HT-29 (cell line): ENCODE results near the gene DYRK3. TPM values are rescaled to one million over a fixed set of nuclear protein-coding genes. Genes with fewer than 3 reads are reported as not detected.

Experiments used
- DNase-seq: peaks from one replicate; pipeline ENCODE4 v3.0.0-alpha.2; 2015; ENCODE audit warnings: low spot score
- total RNA-seq: library from RNA; depleted of rRNA; stranded (reverse); fragments of >200 nt; shearing (Covaris generic); gene quantifications from 2 replicates; pipeline ENCODE4 v1.2.3, GENCODE V29; 2014

The DYRK3 gene
- total RNA-seq, 1 experiment from 2014 or later: 0.36 TPM

DNA sequence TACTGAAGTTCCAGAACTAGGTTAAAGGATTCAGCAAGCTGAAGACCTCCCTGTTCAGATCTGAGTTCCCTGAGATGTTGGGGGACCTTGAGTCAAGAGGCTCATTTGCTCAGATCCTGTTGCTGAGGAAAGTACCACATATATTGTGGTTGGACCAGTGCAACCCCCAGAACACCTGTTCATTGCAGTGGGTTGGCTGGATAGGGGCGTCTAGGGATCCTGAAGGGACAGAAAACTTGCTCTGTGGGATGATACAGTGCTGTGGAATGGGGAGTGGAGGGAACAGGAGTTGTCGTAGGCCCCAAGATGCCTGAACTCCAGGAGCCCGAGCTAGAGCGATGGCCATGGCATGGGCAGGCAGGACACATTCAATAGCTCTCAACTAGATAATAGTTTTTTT lies 24.8 kb downstream of the DYRK3 start:
- DNase-seq: no peak

DNA sequence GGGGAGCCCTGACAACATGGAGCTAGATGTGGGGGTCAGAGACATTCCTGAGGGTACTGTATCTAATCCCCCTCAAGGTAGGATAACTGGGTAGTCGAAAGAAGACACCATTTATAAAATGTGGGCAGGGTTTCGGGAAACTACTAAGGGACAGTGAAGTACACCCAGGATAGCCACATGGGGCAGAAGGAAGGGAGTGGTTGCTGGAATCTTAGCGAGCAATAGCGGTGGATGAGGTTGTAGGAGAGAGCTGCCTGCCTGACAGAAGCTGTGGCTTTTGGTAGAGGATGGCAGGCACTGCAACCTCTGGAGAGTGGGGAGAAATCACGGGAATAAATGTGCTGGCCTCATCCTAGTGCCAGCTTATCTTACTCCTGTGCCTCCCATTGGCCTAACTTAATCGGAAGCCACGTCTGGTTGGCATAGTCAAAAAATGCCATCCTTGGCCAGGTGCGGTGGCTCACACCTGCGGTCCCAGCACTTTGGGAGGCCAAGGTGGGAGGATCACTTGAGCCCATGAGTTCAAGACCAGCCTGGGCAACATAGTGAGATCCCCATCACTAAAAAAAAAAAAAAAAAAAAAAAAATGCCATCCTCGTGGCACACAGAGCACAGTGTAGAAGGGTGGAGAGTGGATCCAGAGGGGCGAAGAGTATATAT lies 26.0 kb downstream of the DYRK3 start:
- no peak for DNase-seq

DNA sequence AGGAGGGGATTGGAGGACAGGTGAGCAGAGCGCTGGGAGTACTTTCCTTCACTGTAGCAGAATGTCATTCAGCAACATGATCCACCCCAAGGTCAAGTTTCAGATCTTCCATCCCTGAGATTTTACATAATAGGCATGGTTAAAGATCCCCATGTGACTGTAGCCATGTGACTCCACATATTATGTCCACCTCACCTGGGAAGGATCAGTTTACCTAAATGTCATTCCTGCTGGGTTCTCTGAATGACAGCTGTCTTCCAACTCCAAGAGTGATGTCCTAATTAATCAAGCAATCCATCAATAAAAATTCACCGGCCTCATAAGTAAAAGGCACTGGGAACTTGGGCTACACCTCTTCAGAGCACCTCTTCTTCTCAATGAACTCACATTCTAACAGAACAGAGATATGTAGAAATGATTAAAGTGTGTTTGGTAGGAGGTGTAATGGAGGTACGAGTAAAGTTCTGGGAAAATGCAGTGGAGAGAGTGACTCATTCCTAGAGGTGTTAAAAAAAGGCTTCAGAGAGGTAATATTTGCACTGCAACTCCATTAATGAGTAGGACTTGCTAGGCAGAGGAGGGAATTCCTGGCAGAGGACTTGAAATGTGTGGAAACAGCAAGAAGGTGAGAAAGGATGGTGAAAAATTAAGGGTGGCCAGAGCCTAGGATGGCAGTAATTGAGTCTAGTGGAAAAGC lies 27.2 kb downstream of the DYRK3 start:
- no peak for DNase-seq

DNA sequence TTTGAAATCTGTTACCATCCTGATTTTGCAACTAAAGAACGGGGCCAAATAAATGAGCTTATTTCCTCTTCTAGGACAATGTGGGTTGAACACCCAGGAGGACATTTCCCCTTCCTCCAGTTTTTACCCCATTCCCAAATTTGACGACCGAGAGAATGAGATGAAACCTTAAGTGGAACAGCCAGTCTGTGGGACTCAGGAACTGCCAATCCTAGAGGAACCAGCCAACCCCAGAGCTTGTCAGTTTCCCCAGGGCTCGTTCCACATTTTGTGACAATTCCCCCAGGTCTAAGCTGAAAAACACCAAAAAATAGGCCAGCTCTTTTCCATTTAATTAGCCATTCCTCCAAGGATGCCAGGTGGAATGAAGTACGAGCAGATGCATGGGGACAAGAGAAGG lies 28.0 kb downstream of the DYRK3 start:
- DNase-seq: no peak

DNA sequence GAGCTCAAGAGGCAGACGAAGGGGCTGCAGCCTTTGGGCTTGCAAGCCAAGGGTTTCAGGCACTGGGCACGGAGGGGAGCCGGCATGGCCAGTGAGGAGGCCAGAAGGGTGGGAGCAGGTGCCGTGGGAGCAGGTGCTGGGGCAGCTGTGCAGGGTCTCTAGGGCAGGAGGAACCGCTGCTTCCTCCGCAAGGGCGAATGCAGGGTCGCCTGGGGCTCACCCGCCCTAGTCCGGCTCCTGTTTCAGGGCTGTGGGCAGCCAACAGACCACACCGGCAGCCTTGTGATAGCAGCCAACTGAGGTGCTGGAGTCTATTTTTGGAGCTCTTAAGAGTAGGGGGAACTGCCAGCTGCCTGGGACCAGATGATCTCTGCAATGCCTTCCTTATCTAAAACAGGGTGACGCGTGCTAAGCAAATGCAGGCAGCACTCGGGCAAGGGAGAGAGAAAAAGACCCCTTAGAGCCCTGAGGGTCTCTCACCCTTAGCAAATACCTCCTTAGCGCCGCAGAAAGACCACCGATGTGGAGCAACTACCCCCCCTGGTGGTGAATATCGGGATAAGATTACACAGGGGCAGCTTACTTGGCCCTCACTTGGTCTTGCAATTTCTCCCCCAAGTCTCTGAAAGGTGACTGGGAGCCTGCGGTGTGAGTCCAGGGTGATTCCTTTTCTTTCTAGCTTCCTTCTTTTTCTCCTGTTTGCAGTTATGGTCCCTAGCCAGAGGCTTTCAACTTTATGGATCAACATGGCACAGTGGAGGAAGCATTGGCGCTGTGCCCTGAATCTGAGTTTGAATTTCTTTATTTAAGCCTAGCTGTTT lies 28.7 kb downstream of the DYRK3 start:
- DNase-seq: peak; percentile 73

DNA sequence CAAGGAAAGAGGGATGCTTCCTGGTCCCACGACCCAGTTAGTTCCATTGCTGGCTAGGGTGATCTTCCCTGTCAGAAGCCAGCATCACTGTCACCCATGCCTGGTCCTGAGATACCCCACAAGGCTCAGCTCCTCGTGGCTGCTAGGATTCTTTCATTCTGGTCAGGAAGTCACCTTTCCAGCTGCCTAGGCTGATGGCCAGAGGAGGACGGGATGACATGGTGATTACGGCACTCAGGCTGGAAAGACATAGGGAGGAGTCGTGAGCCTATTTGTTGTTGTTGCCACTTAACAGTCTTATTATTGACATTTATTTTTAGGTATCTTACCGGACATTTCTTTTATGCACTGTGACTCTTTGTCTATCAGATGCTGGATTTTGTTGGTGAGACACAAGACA lies 29.4 kb downstream of the DYRK3 start:
- no peak for DNase-seq

DNA sequence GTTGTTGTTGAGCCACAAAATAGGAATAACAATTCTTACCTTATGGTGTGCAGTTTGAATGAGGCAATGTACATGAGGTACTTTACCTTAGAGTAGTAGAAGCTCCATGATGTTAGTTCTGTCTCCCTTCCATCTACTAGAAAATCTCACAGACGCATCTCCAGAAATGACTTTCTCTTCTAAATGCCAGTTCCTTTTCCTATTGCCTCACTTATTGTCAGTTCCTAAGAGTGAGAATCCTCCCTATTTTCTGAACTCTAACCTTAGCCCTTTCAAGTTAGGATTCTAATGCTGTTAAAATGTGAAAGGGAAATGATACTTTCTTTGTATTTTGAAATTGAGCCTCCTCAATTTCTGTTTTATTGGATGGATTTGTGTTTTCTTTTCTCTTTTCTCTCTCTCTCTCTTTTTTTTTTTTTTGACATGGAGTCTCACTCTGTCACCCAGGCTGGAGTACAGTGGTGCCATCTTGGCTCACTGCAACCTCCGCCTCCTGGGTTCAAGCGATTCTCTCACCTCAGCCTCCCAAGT lies 30.8 kb downstream of the DYRK3 start:
- no peak for DNase-seq

DNA sequence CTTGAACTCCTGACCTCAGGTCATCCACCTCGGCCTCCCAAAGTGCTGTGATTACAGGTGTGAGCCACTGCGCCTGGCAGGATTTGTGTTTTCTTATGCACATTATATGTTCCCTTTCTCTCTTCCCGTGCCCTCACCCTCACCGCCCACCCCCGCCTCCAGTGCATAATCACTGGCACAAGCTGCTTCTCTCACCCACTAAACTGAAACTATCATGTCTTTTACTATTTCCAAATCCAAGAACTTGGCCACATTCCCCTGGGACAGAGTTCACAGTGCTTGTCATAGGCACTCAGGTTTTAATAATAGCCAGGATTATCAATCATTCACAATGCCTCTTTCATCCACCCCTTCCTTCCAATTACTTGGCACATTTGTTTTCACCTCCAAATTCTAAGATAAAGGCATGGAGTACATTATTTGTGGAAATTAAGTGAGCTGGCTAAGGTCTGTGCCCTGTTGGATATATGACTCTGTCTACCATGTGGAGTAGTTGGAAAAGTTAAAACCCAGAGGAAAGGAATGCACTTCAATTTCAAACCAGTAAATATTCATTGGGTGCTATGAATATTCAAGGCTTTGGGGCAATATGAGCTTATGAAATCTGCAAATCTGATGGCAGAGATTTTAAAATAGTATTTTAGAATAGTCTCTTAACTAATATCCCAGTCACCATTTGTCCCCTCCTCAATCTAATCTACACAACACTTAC lies 31.8 kb downstream of the DYRK3 start:
- DNase-seq: no peak

DNA sequence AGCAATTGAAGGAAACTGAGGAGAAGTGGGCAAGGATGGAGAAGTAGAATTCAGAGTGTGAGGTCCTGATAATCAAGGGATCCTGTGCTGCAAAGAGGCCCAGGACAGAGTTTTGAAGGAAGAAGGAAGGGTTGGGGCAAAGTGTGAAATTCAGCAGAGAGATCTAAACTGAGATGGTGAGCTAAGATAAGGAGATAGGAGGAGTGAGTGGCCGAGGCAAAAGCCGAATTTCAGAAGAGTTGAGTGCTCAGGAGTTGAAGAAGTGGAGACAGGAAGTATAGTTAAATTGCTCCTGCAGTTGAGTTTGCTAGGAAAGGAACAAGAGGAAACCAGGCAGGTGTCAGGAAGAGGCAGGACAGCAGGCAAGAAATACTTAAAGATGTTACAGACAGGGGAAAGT lies 33.0 kb downstream of the DYRK3 start:
- no peak for DNase-seq

DNA sequence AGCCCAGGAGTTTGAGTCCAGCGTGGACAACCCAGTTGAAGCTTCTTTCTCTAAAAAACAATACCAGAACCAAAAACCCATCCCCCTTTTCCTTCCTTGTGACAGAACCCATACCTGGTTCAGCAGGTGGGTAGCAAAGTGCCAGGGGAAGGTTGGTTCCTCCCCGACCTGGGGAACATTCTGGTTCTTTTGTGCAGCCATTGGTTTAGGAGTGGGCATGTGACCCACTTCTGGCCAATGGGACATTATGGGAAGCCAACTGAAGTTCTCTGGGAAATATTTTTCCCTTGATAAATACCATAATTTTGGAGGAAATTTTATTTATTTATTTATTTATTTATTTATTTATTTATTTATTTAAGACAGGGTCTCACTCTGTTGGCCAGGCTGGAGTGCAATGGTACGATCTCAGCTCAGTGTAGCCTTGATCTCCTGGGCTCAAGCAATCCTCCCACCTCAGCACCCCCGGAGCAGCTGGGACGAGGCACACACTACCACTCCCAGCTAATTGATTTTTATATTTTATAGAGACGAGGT lies 33.6 kb downstream of the DYRK3 start:
- DNase-seq: no peak

DNA sequence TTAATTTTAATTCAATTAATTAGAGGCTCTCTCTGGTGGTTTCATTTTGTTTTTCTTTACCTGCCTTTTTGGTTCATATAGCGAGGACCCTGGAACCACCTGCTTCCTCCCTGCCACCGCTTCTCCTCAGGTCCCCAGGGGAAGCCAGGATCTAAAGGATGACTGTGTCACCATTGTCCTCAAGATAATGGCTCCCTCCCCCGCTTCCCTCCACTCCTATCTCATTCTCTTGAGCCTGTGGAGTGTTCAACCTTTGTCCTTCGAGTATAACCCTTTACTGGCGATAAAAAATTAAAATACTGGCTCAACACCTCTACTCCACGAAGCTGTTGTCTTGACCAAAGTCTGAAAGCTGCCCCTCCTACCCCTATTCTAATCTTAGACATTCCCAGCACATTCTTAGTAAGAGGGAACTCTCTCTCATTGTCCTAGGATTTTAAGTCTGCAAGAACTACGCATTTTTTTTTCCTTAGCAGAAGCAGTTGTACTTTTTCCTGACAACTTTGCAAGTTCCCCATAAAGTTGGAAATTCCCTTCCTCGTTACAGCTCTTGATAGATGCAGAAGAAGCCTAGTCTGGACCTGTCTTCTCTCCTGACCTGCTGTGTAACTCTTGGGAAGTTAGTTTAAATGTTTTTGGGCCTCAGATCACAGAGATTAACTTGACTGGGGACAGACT lies 36.8 kb downstream of the DYRK3 start:
- DNase-seq: no peak

DNA sequence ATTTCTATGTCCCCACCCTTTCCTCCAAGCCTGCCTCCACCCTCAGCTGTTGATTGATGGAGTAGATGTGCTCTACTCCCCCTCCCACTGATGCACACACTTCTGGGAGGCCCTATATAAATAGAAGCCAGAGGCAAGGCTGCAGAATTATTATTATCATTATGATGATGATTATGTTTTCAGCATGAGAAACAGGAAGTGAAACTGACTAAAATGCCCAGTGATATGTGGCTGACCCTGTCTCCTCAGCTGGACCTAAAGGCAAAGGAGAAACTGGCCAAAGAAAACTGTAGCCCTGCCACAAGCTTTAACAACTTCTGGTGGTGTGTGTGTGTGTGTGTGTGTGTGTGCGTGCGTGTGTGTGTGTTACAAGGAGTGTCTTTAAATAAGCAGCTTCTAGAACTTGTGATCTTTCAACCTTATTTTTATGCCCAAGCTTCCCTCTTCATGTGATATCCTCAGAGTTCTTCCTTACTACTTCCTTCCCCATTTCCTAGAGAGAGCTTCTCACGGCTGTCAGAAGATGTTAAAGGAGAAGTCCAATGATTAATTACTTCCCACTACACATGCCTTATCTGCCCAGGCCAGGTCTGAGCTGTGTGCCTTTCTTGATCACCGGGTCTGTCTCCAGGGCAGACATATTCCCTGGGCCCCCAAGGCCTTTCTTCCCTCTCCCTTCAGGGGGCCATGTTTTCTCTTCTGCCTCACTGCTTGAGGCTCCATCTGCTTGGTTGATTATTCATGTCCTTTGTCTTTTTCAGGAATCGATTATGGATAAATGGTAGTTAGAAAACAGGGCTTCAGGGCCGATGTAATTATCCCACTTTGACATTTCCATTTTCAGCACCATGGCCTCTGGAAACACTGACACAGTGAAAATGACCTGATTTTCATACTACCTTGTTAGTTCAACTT lies 37.8 kb downstream of the DYRK3 start:
- no peak for DNase-seq

DNA sequence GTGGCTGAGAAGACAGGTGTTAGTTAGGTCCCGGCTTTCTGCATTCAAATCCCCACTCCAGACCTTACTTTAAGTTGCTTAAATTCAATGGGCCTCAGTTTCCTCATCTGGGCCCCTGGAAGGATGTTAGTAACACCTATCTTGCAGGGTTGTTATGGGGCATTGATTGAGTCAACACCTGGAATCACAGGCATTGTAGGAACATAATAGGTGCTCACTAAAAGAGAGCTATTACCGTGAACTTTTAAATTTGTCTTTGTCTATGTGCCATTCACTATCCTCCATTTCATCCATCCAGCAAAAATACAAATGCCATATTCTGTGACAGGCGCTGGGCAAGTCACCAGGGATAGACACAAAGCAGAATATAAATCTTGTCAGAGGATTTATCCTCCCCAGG lies 38.9 kb downstream of the DYRK3 start:
- no peak for DNase-seq

DNA sequence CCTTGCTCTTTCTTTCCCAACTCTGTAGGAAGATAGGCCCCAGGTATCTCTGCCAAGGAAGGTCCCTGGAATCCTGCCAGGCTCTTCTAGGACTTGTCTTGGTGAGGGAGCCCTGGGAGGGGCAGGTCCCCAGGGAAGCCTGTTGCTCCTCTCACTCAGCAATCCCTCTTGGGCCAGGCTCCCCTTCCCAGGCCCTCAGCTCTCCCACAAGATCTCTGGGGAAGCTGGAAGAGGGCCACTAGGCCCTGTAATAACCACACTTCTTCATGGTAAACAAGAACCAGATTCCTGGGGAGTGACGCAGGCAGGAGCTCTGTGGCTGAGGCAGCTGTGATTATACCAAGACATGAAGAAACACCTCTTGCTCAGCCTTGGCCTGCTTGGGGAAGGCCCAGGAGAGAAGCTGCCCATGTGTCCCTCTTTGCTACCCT lies 39.4 kb downstream of the DYRK3 start:
- peak; percentile 70 for DNase-seq

DNA sequence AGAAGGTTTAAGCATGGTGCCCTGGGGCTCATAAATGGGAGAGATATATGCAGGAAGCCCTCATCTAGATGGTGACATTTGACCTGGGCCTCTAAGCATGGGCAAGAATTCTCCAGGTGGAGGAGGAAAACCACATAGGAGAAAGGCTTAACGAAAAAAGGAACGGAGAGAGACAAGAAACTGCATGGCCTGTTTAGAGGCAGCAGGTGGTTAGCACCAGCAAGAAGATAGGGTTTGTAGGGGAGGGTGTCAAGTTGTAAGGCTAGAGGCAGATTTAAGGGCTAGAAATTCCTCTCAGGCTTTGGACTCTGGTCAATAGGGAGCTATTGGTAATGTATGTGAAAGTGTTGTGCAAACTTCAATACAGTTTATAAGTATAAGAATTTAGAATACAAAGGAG lies 41.2 kb downstream of the DYRK3 start:
- no peak for DNase-seq

DNA sequence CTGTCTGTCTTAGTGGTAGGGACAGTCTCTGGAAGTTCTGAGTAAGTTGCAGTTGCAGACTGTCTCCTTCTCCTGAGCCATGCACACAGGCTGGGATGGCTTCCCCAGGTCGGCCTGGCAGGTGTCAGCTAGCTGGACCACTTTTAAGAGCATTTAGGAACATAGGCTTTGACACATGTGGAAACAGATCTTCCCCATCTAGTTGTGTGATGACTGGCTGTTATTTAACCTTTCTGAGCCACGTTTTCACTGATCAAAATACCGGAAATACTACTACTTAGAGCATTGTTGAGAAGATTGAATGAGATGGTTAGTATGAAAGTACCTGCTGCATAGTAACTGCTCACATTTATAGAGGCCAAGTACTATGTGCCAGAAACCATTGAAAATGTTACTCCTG lies 43.2 kb downstream of the DYRK3 start:
- no peak for DNase-seq

DNA sequence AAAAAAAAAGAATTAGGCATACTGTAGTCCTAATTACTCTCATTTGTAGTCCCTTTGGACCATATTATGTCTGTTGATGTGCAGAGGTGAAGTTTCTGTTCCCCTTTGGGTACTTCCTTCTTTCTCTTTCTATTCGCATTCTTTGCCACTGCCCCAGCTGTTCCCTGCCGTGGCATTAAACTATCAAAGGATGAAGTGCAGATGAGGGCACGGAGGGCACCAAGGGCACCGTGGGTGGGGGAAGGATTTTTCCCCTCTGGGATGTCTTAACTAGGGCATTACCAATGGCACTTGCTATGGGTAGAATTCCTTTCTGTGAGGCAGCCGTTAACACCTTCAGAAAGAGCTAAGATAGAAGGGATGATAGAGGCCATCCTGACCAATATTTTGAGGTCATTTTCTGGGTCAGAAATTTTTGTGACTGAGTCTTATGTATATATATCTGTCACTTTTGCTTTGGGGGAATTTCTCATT lies 44.4 kb downstream of the DYRK3 start:
- no peak for DNase-seq

DNA sequence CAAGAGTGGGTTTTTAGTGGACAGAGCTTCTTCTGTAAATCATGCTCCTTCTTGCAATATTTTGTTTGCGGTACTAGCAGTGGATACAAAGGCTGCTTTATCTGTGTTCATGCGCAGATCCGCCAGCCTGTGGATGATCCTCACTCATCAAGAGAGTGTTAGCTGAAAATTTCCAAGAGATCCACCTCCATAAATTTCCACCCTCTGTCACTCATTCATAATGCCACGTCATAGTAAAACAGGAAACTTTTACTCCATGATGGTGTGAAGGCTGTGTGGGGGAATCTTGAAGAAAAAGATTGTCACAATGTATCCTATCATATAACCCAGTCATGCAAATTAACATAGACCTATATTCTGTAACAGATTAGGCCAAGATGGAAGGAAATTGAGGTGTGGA lies 44.9 kb downstream of the DYRK3 start:
- no peak for DNase-seq

DNA sequence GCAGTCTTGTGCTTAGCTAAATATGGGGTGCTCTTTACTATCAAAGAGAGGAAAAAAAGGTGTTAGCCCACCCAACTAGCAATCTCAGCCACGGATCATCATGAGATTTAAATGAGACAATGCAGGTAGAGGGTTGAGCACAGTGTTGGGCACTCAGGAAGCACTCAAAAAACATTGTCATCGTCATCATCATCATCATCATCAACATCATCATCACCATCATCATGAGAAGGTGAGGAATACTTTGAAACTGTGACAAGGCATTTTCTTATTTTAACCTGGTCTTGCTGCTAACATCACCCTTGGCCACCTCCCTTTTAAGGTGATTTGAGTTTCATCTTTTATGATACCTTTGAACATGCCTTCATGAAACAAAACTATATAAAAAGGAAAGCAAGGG lies 46.0 kb downstream of the DYRK3 start:
- DNase-seq: no peak

DNA sequence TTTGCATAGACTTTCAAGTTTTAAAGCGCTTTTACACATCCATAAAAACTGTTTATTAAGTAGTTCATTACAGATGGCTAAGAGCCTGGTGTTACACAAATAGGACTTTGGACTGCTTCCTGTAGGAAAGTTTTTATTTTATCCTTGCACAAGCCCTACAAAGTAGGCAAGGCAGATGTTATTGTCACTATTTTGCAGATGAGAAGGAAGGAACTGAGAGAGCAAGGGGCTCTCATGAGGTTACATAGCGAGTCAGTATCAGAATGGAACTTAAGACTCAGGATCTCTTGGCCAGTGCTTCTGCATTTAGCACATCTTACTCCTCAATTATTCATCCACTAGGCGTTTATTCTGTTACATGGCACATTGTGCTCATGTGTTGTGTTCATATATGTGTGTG lies 46.8 kb downstream of the DYRK3 start:
- peak; percentile 52 for DNase-seq
